Activated T-cell treated with anti-CD3 and anti-CD28 coated beads, Interleukin-2, amount 50 U/mL, for 1 hour (primary cell): ENCODE measurements around the gene CAP2.

Source experiments
- DNase-seq: peaks from one replicate; pipeline ENCODE4 v3.0.0-alpha.2; 2020

The CAP2 gene

GRCh38 chr6:17477356-17477755, 84.0 kb downstream of the CAP2 start:
- no peak for DNase-seq

GRCh38 chr6:17478223-17478907, 85.0 kb downstream of the CAP2 start:
- DNase-seq: no peak

GRCh38 chr6:17478946-17479345, 85.6 kb downstream of the CAP2 start:
- DNase-seq: no peak

- no peak for DNase-seq
These were observed 87.1 kb downstream of the CAP2 start for GRCh38 chr6:17480476-17480875.

- no peak for DNase-seq
These were observed 89.3 kb downstream of the CAP2 start for GRCh38 chr6:17482711-17483110.

GRCh38 chr6:17483391-17484016, 90.1 kb downstream of the CAP2 start:
- DNase-seq: no peak

- DNase-seq: no peak
These were observed 90.9 kb downstream of the CAP2 start for GRCh38 chr6:17484201-17484849.

GRCh38 chr6:17485181-17485580, 91.8 kb downstream of the CAP2 start:
- no peak for DNase-seq

- no peak for DNase-seq
These were observed 92.6 kb downstream of the CAP2 start for GRCh38 chr6:17485946-17486345.

- no peak for DNase-seq
These were observed 93.3 kb downstream of the CAP2 start for GRCh38 chr6:17486680-17487079.

GRCh38 chr6:17490724-17491123, 97.3 kb downstream of the CAP2 start:
- DNase-seq: no peak

GRCh38 chr6:17491416-17492142, 98.2 kb downstream of the CAP2 start:
- no peak for DNase-seq

- no peak for DNase-seq
These were observed 99.0 kb downstream of the CAP2 start for GRCh38 chr6:17492350-17492749.

GRCh38 chr6:17493286-17493685, 99.9 kb downstream of the CAP2 start:
- no peak for DNase-seq

- no peak for DNase-seq
These were observed 100.8 kb downstream of the CAP2 start for GRCh38 chr6:17494177-17494576.

GRCh38 chr6:17494919-17495318, 101.5 kb downstream of the CAP2 start:
- DNase-seq: no peak

GRCh38 chr6:17497535-17498095, 104.2 kb downstream of the CAP2 start:
- no peak for DNase-seq

GRCh38 chr6:17501442-17501841, 108.0 kb downstream of the CAP2 start:
- DNase-seq: no peak

- DNase-seq: no peak
These were observed 108.7 kb downstream of the CAP2 start for GRCh38 chr6:17501982-17502704.

GRCh38 chr6:17503051-17503450, 109.7 kb downstream of the CAP2 start:
- no peak for DNase-seq

- no peak for DNase-seq
These were observed 110.6 kb downstream of the CAP2 start for GRCh38 chr6:17504005-17504404.

- DNase-seq: no peak
These were observed 111.7 kb downstream of the CAP2 start for GRCh38 chr6:17505062-17505476.
